C1 segment of cervical spinal cord (tissue), 14 donors: ENCODE measurements around the gene NEDD9.

ENCODE experiments used
- DNase-seq, 14 donors: peaks; one replicate each; lab custom pipeline; 2025; lab: John Stamatoyannopoulos, UW

The NEDD9 gene

DNA sequence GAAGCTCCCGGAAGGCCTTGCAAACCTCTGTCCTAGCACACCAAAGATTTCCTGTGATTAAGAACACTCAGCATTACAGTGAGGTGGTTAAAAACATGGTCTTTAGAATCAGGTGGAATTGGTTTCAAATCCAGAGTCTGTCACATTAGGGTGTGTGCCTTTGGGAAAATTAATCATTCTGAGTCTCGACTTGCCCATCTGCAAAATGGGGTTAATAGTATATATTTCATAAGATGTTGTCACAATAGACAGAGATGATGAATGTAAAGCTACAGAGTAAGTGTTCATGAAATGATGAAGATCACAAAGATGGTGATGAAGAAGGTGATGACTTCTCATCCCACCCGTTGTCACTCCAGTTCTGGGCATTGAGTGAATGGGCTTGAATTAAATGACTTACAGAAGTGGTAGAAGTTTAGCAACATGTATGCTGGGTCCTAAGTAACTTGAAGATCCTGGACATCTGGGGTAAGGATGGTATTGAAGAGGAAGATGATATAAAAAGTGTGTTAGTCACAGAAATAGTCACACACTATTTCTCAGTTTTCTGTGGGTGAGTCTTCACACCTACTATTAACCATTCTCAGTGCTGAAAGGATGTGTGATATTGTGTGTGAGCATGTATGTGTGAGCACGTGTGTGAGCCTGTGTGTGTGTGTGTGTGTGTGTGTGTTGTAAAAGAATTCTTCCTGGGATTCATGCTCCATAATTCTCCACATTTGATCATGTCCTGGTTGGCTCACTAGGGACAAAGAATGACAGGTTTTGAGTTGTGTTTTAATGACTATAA is 28.0 kb upstream of the NEDD9 start:
- no peak for DNase-seq

DNA sequence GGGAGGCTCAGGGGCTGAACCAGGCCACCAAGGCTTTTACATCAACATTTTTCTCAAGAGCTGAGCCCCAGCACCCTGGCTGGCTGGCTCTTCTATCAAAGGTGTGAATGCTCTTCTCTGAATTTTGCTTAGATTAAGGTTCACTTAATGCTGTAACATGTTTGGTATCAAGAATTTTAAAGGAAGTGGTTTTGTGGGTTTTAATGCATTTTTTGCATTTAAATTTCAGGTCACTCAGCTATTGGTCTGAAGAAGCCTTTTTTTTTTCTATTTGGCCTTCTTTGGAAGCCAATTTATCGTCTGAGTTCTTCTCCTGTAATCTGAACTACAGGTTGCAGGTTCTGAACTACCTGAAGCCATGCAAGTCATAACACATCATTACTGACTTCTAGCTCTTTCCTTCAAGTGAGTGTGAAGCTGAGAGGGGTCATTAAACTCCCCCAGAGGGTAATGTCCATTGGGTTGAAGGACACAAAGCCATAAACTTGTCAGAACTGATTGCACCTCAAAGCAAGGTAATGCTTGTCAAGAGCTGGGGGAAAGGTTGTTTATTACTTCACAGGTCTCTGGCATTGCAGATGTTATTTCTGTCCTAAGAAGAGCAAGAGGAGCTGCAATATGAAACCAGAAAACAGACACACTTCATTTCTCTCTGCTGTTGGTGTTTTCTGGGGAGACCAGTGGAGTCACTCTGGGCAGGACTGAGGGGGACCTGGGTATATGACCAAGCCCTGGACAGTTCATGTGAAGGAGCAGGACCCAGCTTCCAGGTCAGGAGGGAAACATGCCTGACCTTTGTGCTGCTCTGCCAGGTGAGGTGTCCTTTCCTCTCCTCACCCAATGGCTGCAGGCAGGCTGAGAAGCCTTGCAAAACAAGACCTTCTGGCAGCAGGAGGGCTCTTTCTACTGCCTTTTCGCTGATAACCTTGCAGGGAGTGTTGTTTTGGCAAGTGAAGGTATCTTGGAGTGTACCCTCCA is 26.1 kb upstream of the NEDD9 start:
- DNase-seq: no peak

DNA sequence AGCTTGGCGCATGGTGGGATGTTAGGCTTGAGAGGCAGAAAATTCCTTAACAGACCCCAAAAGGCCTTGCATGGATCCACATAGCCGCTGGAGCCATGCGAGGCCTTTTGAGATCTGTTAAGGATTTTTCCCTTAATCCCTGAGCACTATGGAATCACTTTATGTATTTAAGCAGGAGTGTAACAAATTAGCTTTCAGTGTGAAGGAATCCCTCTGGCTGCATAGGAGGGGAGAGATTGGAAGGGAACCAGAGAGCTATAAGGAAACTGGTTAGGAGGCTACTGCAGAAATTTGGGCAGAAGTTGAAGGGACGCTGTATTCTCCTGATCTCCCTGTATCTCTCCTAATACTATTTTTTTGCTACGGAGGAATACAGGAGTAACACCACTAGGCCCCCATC is 23.1 kb upstream of the NEDD9 start:
- DNase-seq: no peak

DNA sequence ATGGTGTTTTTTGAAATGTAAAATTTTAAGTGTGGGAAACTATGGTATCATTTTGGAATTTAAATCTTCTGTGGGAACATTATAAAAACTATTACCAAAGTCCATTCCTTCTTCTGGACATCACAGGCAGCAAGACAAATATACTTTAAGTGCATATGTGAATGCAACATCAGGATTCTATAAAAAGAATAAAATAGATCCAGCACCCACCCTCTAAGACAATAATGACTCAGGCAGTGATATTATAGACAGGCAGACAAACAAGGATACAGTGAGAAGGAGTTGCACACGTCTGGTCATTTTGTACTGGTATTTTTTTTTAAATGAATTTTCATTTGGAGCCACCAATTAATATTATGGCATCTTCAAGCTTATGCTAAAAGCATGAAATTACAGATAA is 21.1 kb upstream of the NEDD9 start:
- DNase-seq: no peak

DNA sequence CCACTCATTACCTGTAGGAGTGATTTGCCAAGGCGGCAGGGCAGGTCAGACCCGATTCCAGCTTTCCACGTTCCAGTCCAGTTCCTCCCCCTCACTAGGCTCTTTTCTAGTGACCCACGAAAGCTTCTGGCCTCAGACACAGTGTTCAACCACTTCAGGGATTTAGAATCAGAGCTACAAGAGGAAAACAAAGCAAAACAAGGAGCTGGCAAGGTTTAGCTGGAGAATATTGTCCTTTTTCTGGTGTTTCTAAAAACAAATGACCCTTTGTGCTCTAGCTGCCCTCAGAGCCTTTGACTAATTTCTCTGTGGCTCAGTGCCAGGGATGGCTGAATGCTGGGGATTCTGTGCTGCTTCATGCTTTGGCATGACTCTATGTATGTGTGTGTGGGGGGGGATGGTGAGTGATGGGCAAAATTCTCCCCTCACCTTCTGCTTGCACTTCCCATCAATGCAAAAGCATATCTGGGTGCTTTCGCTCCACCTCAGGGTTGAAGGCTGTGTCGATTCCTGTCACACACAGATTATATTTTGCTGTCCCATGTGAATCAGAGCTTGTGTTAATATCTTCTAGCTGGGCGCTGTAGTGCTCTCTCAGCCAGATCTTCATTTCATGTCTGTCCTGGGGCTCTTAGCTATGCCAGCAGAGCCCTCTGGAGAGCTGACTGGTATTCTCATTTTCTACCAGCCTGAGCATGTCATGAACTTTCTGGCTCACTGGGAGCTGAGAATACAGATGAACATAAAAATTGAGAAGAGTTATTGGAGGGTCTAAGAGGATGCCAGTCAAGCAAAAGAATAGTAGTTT is 19.3 kb upstream of the NEDD9 start:
- peak in 12 of 14 donors; percentile 13 to 81 (median 54) for DNase-seq

DNA sequence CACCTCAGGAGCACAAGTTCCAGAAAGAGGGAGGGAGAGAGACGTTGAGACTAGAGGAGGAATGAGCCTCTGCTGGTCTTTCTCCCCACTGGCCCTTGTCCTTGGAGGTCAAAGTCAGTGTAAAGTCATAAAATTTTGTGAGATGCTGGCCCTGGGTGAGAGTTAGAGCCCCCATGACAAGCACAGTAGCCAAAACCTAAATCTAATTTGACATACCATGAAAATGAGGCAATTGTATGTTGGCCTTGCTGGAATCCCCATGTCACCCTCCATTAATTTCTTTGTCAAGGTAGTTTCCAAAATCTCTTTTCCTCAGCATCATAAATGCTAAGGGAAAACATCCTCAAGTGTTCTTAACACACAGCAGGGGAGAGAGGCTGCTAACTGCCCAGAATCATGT is 17.6 kb upstream of the NEDD9 start:
- no peak for DNase-seq

DNA sequence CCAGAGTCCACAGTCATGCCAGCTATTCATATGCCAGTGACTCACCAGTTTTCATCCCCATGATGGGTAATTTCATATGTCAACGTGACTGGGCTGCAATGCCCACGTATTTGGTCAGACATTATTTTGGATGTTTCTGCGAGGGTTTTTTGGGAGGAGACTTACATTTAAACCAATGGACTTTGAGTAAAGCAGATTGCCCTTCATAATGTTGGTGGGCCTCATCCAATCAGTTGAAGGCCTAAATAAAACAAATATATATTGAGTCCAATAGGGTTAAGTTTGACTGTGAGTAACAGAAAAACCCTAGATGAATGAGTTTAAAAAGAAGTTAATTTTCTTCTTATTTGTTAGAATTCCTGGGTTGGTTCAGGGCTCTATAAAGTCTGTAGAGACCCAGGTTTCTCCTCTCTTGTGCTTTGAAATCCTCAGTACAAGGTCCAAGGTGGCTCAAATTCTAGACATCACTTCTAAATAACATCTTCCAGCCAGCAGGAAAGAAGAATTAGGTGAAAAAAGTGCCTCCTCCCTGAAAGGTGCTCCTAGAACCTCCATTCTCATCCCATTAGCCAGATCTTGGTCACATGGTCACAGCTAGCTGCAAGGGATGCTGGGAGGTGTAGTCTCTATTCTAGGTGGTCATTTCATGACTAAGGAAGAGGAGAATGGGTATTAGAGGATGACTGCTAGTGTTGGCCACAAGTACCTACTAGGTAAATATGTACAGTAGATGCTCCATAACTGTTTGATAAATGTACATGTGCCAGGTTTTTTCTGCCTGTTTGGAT is 16.7 kb upstream of the NEDD9 start:
- DNase-seq: no peak

DNA sequence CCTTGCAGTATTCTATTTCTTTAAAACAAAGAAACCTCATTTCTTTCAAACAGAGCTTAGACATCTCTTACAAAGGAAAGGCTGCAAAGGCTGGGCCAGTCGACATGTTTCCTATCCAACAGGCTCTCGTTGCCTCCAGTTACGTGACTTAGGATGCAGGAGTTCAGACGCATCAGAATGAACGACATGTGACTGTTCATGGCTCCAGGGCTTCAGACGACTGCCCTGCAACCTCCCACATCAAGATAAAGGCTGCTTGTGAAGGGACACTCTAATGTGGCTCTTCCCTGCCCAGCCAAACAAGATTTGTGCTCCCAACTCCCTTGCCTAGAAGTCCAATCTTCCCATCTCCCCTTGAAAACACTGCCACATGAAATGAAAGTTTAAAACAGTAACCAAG is 14.3 kb upstream of the NEDD9 start:
- DNase-seq: no peak

DNA sequence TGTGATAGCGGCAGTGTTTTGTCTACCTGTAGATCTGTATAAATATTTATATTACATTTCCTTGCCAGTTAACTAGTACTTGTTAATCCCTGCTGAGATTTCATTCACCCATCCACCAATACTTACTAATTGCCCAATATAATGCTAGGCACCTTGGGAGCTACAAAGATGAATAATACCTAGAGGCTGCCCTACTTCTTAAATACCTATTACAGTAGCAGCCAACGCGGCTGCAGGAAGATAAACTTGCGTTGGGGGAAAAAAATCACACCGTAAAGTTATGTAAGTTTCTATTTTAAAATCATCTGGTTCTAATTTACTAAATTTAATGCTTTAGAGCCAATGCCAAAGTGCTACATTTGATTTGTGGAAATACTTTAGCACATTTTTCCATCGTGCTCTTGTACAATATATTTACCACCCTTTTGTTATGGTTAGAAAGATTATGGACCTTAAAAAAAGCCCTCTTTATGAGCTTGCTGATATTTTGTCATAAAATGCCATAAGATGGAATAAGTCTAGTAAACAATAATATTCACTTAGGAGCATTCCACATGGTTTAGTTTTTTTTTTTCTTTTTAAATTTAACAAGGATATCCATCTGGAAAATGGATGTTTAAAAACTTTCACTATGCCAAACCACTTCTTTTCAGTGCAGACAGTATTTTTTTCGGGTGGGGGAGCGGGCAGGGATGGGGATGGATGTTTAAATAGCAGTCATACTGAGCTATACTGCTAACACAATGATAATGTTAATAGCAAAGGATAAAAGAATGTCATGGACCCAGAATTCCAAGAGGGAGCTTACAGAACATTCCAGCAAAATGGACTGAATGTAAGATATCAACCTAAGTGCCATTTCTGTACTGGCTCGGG is 13.2 kb upstream of the NEDD9 start:
- DNase-seq: no peak

DNA sequence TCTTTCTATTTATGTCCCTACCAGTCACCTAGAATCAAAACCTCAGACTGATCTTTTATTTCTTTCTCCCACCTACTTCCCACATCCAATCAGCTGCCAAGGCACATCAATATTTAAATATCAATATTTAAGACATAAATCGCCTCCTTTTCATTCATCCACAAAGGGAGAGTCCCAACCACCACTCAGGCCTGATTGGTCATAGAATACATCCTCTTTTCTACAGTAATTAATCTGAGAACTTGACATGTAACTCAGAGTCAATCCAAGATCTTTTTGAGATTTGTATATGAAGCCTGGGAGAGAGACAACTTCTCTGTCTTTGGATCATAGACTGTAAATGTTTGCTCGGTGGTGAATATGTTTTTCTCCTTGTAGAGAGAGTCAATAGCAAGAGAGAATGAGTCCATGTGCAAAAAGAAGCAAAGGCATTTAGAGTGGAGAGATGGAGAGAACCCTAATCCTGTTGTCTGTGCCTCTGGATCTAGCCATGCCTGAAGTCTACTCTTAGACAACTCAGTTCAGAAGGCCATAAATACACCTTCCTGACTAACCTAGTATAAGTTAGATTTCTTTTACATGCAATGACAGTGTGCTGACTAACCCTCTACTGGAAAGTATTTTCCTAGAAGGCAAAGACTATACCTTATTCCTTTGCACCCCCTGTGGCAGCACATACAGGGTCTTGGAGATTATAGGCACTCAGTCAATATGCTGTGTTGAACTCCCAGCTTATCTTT is 12.1 kb upstream of the NEDD9 start:
- no peak for DNase-seq

DNA sequence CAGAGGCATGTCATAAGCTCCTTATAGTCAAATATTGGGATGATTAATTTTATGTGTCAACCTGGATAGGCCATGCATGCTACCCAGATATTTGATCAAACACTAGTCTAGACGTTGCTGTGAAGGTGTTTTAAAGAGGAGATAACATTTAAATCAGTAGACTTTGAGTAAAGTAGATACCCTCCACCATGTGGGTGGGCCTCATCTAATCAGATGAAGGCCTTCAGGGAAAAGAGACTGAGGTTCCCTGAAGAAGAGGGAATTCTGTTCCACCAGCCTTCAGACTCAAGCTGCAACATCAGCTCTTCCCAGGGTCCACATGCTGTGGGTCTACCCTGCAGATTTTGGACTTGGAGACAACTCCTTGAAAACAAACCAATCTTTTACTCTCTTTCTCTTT is 11.4 kb upstream of the NEDD9 start:
- no peak for DNase-seq

DNA sequence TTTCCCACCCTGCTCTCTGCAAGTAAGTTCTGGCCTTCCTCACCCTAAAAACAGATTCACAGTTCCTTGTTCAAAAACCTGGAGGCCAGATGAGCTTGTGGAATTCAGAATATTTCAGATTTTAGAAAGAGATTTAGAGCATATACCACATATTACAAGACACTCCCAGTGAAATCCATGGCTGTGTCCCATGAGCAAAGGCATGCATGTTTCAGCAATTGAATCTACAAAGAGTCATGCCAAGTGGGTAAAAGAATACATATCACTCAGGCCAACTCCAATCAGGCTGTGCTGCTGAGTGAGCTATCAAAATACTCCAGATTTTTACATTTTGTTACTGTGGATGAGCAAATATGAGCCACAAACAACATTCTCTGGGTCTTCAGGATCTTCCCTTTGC is 10.2 kb upstream of the NEDD9 start:
- no peak for DNase-seq

DNA sequence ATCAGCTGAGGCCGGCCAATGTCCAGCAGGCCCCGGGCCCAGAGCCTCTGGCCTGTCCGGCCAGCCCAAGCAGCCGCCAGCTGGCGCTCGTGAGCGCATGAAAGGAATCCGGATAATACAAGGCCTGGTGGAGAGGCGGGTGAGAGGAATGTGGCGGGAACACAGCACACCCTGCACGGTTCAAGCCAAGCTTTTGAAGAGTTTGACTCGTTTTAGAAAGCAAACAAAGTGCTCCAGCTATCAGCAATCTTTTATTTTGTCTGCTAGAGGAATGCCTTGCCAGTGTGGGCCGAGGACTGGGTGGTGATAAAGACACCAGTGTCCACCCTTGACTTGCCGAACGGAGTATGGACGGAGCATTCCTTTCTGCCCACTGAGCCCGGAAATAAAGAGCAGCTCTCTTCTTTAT is 9.3 kb upstream of the NEDD9 start:
- peak in 9 of 14 donors; percentile 9 to 62 (median 34) for DNase-seq

DNA sequence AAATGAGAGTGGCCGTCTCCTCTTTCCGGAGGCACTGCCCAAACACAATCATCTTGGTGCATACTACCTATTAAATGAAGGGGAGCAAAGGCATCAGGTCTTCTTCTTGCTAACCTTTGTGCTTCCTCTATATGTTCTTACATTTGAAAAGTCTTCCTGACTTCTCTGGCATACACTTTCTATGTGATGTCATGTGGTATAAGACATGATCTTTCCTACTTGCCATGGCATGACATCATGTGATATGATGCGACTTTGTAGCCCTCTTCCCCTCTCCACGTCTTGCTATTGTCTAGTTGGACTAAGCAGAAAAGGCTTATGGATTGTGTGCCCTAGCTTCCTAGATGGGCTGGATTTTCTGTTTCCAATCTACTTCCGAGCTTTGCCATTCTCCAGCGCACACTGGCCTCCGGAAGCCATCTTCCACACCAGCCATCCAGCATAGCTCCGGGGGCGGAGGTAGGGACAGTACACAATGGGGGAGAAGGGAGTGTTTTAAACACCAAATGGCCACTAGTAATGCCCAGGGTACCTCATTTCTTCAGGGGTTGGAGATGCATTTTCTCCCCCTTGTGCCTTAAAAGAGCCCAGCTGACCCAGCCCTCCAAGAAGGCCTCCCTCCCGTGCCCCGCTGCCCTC is 8.8 kb upstream of the NEDD9 start:
- DNase-seq: no peak

DNA sequence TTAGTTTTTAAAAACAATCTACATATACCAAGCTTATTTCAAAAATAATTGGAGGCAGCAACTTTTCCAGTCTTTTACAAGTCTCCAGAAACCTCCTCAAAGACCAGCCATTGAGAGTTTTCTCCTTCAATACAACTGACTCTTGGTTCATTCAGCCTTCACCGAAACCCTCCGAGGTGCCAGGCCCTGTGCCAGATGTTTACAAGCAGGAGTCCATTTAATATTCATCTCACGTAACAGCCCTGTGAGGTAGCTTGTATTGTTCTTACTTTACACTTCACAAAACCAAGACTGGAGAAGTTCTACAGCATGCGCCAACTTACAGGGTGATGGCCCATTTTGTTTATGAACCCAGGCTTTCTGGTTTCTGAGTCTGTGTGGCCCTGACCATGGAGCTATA is 5.5 kb upstream of the NEDD9 start:
- DNase-seq: no peak

DNA sequence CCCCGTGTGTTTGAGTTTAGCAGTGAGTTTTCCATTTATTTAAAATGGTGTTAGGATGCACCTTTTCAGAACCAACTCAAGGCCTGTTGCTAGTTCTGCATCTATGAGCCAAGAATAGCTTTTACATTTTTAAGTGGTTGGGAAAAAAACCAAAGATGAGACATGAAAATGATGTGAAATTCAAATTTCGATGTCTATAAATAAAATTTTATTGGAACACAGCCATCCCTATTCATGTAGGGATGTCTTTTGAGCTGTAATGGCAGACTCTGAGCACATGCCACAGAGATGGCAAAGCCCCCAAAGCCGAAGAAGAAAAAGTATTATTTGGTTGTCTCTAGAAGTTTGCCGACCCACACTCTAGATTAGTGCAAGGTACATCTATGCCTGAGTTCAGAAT is 5.0 kb upstream of the NEDD9 start:
- DNase-seq: no peak

DNA sequence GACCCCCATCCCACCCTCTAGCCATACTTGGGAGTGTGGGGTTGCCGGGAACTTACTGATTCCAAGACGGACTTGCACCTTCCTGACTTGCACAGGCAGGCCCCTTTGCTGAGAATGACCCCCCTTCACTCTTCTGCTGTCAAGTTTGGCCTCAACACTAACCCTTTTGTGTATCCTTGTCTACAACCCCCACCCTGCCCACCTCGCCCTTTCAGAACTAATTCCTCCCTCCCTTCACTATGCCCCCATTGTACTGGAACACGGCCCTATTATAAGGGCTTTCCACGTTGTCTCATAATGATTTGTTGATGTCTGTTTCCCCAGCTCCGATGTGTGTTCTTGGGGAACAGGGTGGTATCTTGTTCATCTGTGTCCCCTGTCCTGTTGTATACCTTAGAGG is 4.4 kb upstream of the NEDD9 start:
- no peak for DNase-seq

DNA sequence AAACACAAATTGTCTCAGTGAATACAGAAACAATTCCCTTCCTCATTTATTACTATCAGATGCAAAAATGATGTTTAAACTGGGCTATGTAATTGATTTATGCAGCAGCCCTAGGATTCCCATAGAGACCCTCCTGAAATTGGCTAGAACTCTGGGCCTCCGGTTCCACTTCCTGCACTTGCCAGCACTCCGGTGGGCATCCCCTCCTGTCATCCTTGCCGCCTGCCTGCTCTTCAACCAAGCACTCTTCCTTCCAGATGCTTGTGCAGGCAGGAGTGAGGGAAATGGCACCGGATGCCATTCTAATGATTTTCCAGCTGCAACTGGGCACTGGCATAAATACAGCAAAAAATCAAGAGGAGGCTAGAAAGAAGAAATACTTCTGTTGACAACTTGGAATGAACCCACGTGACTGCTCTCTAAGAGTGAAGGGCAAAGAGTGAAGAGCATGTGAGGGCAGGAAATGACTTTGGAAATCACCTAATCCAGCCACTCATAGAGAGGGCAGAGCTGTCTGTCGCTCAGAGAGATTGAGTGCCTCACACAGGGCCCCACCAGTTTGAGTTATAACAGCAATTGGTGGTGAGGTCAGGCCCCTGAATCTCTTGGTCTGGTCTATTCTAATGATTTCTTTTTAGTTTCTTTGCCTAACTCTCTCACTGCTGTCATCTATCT is 3.7 kb upstream of the NEDD9 start:
- no peak for DNase-seq
